GM12892 (cell line): ENCODE measurements around the gene THAP4.

Experiments used
- POLR2A ChIP-seq: IDR thresholded peaks from 2 replicates; pipeline ENCODE4 v1.6.1; 2011; ENCODE audit warnings: low read depth, low read length, control low read depth
- POLR2AphosphoS5 ChIP-seq: IDR thresholded peaks from 2 replicates; pipeline ENCODE4 v1.6.1; 2011; ENCODE audit warnings: low read depth, low read length, control low read depth
- TAF1 ChIP-seq: IDR thresholded peaks from 2 replicates; pipeline ENCODE4 v1.6.1; 2011; ENCODE audit warnings: low read depth, mild to moderate bottlenecking, control low read depth, low read length, borderline replicate concordance

DNA sequence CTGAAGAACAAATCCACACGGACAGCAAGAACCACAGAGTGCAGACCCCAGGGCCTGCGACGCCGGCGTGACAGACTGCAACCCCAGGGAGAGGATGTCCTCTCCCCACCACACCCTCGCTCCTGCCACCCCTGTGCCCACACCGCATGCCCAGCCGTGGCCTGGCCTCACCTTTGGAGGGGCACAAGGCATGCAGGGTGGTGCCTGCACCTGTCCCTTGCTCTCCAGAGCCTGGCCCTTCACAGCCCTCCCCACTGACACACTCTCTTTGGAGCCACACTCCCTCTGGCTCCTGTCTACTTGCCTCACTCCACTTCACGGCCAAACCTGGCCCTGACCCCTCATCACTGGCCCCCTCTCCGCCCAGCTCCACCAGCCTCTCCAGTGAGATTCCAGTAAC lies 9.3 kb downstream of the THAP4 start:
- TF ChIP-seq POLR2A (no peak), TAF1 (no peak), POLR2AphosphoS5 (no peak)
